ENCODE data around the gene SHC2. TPM values are rescaled to one million over a fixed set of nuclear protein-coding genes. Genes with fewer than 3 reads are reported as not detected.

Gene SHC2
- total and polyA plus RNA-seq, 2 of the 13 experiments (the other 11 are each of a cell fraction or from before 2014, with no cell fraction given) = 9.0 to 18.3 TPM

DNA sequence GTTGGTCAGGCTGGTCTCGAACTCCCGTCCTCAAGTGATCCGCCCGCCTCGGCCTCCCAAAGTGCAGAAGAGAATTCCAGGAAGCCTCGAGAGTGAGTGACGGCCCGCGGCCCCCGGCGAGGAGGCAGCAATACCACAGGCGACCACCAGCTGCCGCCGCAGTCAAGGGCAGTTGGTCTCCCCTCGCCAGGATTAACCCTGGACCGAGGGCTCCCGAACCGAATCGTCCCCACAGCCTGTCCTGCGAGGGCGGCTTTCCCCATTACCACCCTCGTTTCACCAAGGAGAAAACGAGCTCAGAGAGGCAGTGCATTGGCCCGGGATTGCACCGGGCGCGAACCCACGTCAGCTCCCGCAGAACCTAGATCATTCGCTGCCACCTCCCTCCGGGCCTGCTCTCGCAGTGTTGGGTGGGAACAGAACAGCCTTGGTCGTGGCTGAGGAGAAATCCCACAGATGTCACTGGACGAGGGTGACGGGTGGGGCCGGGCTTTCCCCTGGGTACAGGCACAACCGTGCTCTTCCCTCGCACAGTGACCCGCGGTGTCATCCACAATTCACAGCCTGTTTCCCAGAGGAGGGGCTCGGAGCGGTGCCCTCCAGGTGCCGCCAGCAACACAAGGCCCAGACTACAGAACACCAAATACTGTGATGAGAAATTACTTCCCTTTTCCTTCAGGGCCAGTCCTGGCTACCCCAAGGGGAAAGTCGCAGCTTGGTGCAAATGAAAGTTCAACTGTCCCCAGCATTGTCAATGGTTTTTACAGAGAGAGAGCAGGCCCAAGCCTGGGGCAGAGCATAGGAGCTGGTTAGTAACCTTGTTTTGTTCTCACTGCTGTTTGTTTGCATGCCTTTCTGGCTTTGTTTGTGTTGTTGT is 76.7 kb downstream of the SHC2 start (continued):
- TF ChIP-seq, protein P1, sequence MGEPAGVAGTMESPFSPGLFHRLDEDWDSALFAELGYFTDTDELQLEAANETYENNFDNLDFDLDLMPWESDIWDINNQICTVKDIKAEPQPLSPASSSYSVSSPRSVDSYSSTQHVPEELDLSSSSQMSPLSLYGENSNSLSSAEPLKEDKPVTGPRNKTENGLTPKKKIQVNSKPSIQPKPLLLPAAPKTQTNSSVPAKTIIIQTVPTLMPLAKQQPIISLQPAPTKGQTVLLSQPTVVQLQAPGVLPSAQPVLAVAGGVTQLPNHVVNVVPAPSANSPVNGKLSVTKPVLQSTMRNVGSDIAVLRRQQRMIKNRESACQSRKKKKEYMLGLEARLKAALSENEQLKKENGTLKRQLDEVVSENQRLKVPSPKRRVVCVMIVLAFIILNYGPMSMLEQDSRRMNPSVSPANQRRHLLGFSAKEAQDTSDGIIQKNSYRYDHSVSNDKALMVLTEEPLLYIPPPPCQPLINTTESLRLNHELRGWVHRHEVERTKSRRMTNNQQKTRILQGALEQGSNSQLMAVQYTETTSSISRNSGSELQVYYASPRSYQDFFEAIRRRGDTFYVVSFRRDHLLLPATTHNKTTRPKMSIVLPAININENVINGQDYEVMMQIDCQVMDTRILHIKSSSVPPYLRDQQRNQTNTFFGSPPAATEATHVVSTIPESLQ (CRISPR knock-in tag; conservative IDR thresholded peaks at IDR 0.05) = no peak

DNA sequence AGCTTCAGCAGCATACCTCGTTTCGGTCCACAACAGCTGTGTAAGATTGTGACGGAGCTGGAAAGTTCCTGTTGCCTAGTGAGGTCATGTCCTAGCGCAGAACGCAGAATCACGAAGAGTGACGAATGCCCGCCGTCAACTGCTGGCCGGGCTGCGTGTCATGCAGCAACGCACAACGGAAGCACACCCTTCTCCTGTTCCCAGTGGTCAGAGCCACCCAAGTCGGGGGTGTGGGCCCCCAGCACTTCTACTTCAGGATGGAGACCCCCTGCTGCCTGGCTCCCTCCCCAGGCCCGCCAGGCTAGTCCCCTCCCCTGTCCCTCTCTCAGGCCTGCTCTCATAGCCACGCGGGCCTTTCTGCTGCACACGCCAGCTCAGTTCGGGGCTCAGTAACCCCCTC is 77.8 kb downstream of the SHC2 start:
- Histone ChIP-seq H4K20me1 (ENCODE audit: insufficient read depth, low read length) (no peaks in the 10 kb centered on the region), H3K4me1 (ENCODE audit: insufficient read depth, low read length) (no peaks in the 10 kb centered on the region), H2AFZ (ENCODE audit: low read length) (no peak overlapping the region), H3K79me2 (ENCODE audit: insufficient read depth, low read length) (no peaks in the 10 kb centered on the region), H3K27me3 (ENCODE audit: control insufficient read depth in 1 of 2, insufficient read depth in 2 of 2, low read length in 2 of 2) (peaks cover 8 to 50% of the 10 kb centered on the region in 2 experiments), H3K9me3 (ENCODE audit: low read length) (no peaks in the 10 kb centered on the region), H3K9ac (ENCODE audit: insufficient read depth, low read depth, low read length) (no peak overlapping the region), H3K4me3 (replicated peaks in 1 of 3; ENCODE audit: insufficient read depth in 1 of 3, low read depth in 2 of 3, low read length in 3 of 3) (no peak overlapping the region), H3K27ac (ENCODE audit: extremely low read length, insufficient read depth, low read length) (no peak overlapping the region), H3K36me3 (replicated peaks in 1 of 2; ENCODE audit: control insufficient read depth in 1 of 2, insufficient read depth in 2 of 2, low read length in 2 of 2) (no peaks in the 10 kb centered on the region), H3K4me2 (ENCODE audit: low read depth, low read length) (no peak overlapping the region)
- CTCF ChIA-PET (ENCODE audit: low intra/inter-chr PET ratio, low total read pairs) = interaction anchor here (1.8 kb wide), 1 partner anchor 127 kb away, joined by 9 read pairs; no protein-coding TSS in a partner anchor
- 60% methylated on average over 13 of the region's 19 CpGs for WGBS (ENCODE audit: low lambda C conversion rate)
- FAIRE-seq (no peak), DNase-seq (ENCODE audit: low spot score) (no peak), ATAC-seq (no peak)
- in situ Hi-C loops (cut with HindIII; ENCODE audit: extremely low pct_ligation_motif_present, low pct_unique_long_range_greater_than_20kb) (loop anchor here (5.0 kb wide), 1 partner anchor 99 kb away; no protein-coding TSS in a partner anchor), intact Hi-C loops (cut with micrococcal nuclease; ENCODE audit: unreplicated experiment) (no loop called here)
- POLR2A ChIA-PET = no interaction called here
- no TSS peak for BruUV-seq (replicated peaks)
- TF ChIP-seq, protein P2, sequence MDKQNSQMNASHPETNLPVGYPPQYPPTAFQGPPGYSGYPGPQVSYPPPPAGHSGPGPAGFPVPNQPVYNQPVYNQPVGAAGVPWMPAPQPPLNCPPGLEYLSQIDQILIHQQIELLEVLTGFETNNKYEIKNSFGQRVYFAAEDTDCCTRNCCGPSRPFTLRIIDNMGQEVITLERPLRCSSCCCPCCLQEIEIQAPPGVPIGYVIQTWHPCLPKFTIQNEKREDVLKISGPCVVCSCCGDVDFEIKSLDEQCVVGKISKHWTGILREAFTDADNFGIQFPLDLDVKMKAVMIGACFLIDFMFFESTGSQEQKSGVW (CRISPR knock-in tag; IDR thresholded peaks at IDR 0.05; ENCODE audit: borderline replicate concordance) = no peak
- TF ChIP-seq ADNP (CRISPR knock-in tag; IDR thresholded peaks at IDR 0.05) = no peak
- TF ChIP-seq, protein P3, sequence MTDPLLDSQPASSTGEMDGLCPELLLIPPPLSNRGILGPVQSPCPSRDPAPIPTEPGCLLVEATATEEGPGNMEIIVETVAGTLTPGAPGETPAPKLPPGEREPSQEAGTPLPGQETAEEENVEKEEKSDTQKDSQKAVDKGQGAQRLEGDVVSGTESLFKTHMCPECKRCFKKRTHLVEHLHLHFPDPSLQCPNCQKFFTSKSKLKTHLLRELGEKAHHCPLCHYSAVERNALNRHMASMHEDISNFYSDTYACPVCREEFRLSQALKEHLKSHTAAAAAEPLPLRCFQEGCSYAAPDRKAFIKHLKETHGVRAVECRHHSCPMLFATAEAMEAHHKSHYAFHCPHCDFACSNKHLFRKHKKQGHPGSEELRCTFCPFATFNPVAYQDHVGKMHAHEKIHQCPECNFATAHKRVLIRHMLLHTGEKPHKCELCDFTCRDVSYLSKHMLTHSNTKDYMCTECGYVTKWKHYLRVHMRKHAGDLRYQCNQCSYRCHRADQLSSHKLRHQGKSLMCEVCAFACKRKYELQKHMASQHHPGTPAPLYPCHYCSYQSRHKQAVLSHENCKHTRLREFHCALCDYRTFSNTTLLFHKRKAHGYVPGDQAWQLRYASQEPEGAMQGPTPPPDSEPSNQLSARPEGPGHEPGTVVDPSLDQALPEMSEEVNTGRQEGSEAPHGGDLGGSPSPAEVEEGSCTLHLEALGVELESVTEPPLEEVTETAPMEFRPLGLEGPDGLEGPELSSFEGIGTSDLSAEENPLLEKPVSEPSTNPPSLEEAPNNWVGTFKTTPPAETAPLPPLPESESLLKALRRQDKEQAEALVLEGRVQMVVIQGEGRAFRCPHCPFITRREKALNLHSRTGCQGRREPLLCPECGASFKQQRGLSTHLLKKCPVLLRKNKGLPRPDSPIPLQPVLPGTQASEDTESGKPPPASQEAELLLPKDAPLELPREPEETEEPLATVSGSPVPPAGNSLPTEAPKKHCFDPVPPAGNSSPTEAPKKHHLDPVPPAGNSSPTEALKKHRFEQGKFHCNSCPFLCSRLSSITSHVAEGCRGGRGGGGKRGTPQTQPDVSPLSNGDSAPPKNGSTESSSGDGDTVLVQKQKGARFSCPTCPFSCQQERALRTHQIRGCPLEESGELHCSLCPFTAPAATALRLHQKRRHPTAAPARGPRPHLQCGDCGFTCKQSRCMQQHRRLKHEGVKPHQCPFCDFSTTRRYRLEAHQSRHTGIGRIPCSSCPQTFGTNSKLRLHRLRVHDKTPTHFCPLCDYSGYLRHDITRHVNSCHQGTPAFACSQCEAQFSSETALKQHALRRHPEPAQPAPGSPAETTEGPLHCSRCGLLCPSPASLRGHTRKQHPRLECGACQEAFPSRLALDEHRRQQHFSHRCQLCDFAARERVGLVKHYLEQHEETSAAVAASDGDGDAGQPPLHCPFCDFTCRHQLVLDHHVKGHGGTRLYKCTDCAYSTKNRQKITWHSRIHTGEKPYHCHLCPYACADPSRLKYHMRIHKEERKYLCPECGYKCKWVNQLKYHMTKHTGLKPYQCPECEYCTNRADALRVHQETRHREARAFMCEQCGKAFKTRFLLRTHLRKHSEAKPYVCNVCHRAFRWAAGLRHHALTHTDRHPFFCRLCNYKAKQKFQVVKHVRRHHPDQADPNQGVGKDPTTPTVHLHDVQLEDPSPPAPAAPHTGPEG (CRISPR knock-in tag; IDR thresholded peaks at IDR 0.05) = no peak
